ENCODE data around the gene P3H3.
A peak's percentile ranks its signal among the peaks of the same experiment; 100 is the strongest.

The P3H3 gene

GRCh38 chr12:6824085-6824775 is 4.0 kb upstream of the P3H3 start:
- H3K4me3 ChIP-seq (ENCODE audit: low read length): no peak overlapping the region
- DNase-seq (ENCODE audit: low read depth): no peak
- TF ChIP-seq CTCF (conservative IDR thresholded peaks at IDR 0.05; ENCODE audit: low read length): no peak

- peak; percentile 29 for DNase-seq (ENCODE audit: low read depth)
- no peak for TF ChIP-seq CTCF (conservative IDR thresholded peaks at IDR 0.05; ENCODE audit: low read length)
- H3K4me3 ChIP-seq (ENCODE audit: low read length): peak overlapping the region; percentile 52
Measured at GRCh38 chr12:6824901-6825381, 3.3 kb upstream of the P3H3 start.

- DNase-seq (ENCODE audit: low read depth): peak; percentile 80
Measured at GRCh38 chr12:6825398-6826124, 2.6 kb upstream of the P3H3 start.

GRCh38 chr12:6826125-6826733 is 2.0 kb upstream of the P3H3 start:
- no peak for TF ChIP-seq CTCF (conservative IDR thresholded peaks at IDR 0.05; ENCODE audit: low read length)
- DNase-seq (ENCODE audit: low read depth): no peak
- H3K4me3 ChIP-seq (ENCODE audit: low read length): no peak overlapping the region

More at GRCh38 chr12:6825398-6826124, 2.6 kb upstream of the P3H3 start:
- H3K4me3 ChIP-seq (ENCODE audit: low read length): peak overlapping the region; percentile 52
- peak; percentile 89 for TF ChIP-seq CTCF (conservative IDR thresholded peaks at IDR 0.05; ENCODE audit: low read length)

- no peak overlapping the region for H3K4me3 ChIP-seq (ENCODE audit: low read length)
- DNase-seq (ENCODE audit: low read depth): no peak
- TF ChIP-seq CTCF (conservative IDR thresholded peaks at IDR 0.05; ENCODE audit: low read length): no peak
Measured at GRCh38 chr12:6826734-6827436, 1.3 kb upstream of the P3H3 start.

- peak; percentile 71 for DNase-seq (ENCODE audit: low read depth)
- peak overlapping the region; percentile 21; the same call in 1 of the 2 replicates for H3K4me3 ChIP-seq (ENCODE audit: low read length)
- TF ChIP-seq CTCF (conservative IDR thresholded peaks at IDR 0.05; ENCODE audit: low read length): no peak
Measured at GRCh38 chr12:6827437-6827911, 733 bp upstream of the P3H3 start.
